Sigmoid colon (tissue), 7 donors: ENCODE data around the gene GUCY2F. TPM values are rescaled to one million over a fixed set of nuclear protein-coding genes. Genes with fewer than 3 reads are reported as not detected.
A peak's percentile ranks its signal among the peaks of the same experiment; 100 is the strongest.

ENCODE experiments used
- DNase-seq: peaks from one replicate; pipeline ENCODE4 v3.0.0-alpha.2; 2019
- H3K27ac ChIP-seq, 4 donors: fragments of 200-600 bp; sonication (generic); one replicate each; pipeline ENCODE4 v1.5.1; 2016 to 2019; ENCODE audit warnings: mild to moderate bottlenecking in 1 of 4
- H3K27me3 ChIP-seq, 3 donors: fragments of 200-600 bp; sonication (generic); one replicate each; pipeline ENCODE4 v1.5.1; 2019; ENCODE audit warnings: mild to moderate bottlenecking in 1 of 3
- H3K36me3 ChIP-seq, 4 donors: fragments of 200-600 bp; sonication (generic); one replicate each; pipeline ENCODE4 v1.5.1; 2016 to 2019
- H3K4me1 ChIP-seq, 4 donors: fragments of 200-600 bp; sonication (generic); one replicate each; pipeline ENCODE4 v1.5.1; 2017 to 2019
- H3K4me3 ChIP-seq, 4 donors: fragments of 200-600 bp; sonication (generic); one replicate each; pipeline ENCODE4 v1.5.1; 2017 to 2019; ENCODE audit warnings: mild to moderate bottlenecking in 2 of 4, moderate library complexity in 1 of 4
- H3K9me3 ChIP-seq, 4 donors: fragments of 200-600 bp in 3 of 4; sonication (generic) in 3 of 4; one replicate each; pipeline versions ENCODE4 v1.5.1 to v1.6.1; 2013 to 2019
- EP300 ChIP-seq, 4 donors: sonication (generic); formaldehyde crosslinking; IDR thresholded peaks; one replicate each; pipeline ENCODE4 v1.6.1; 2017; ENCODE audit warnings: antibody characterized with exemption in 4 of 4
- POLR2A ChIP-seq, 2 donors: fragments of 450-650 bp; IDR thresholded peaks; one replicate each; pipeline ENCODE4 v1.6.1; 2016; ENCODE audit warnings: antibody characterized with exemption in 2 of 2, mild to moderate bottlenecking in 2 of 2, moderate library complexity in 2 of 2
- POLR2AphosphoS5 ChIP-seq, 4 donors: sonication (generic); formaldehyde crosslinking; IDR thresholded peaks; one replicate each; pipeline ENCODE4 v1.6.1; 2017; ENCODE audit warnings: antibody characterized with exemption in 4 of 4
- WGBS, 2 donors: extraction: QIAGEN DNeasy Blood & Tissue Kit; methylation state at CpG; one replicate each; pipeline ENCODE4 v1.1.7; 2013; 5-methylcytosine and 5-hydroxymethylcytosine counted together
- intact Hi-C: fragments of 100-400 bp; cut with DNase I; formaldehyde crosslinking; loops from one replicate; pipeline ENCODE4 v1.15.1; 2023
- polyA plus RNA-seq, 3 donors: library from polyadenylated mRNA; stranded (reverse); fragments of 200-250 nt; gene quantifications; one replicate each; pipeline ENCODE4 v1.2.3, GENCODE V29; 2013
- total RNA-seq, 4 donors: library from RNA; depleted of rRNA; stranded (reverse); fragments of >200 nt; gene quantifications; one replicate each; pipeline ENCODE4 v1.1.0, GENCODE V29; 2016
- TF ChIP-seq, protein P1 (sequence below), 4 experiments: fragments of 450-650 bp in 3 of 4; fragments of 200-600 bp in 1 of 4; IDR thresholded peaks; one replicate each; pipeline ENCODE4 v1.5.1; 2016 to 2019; ENCODE audit warnings: antibody characterized with exemption in 4 of 4, mild to moderate bottlenecking in 3 of 4, moderate library complexity in 2 of 4
- donor health status: healthy with polysubstance abuse.
- donor health status: Bipolar disorder and iron deficiency.
- donor health status: healthy.

Gene GUCY2F
- total and polyA plus RNA-seq, 7 donors = 0.28 TPM; not detected in 6

DNA sequence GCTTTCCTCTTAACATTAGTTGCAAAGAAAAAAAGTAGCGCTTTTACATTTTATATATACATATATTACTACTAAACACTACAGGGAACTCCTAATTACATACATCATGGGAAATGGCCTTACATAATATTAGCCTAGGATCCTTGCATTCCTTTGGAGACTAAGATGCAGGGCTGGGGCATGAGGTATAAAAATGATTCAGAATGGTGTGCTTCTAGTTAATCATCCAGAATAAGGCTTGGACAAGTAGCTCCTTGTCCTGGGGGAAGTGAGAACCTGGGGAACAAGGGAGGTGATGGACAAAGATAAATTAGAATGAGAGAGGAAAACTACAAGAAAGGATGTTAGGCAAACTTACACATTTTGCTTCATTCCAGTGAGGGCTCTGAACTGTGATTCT is 3.0 kb upstream of the GUCY2F start:
- H3K4me3 ChIP-seq = no peak overlapping the region
- H3K4me1 ChIP-seq = no peaks in the 10 kb centered on the region
- no peaks in the 10 kb centered on the region for H3K9me3 ChIP-seq
- intact Hi-C loops = loop anchor here (5.0 to 10.0 kb wide), 3 partner anchors 147 to 400 kb away; no protein-coding TSS in a partner anchor
- H3K27ac ChIP-seq = no peak overlapping the region
- DNase-seq = no peak
- H3K36me3 ChIP-seq = no peaks in the 10 kb centered on the region
- WGBS, 2 donors = 95 to 100% methylated on average over 1 of the region's 1 CpG
- TF ChIP-seq, protein P1, sequence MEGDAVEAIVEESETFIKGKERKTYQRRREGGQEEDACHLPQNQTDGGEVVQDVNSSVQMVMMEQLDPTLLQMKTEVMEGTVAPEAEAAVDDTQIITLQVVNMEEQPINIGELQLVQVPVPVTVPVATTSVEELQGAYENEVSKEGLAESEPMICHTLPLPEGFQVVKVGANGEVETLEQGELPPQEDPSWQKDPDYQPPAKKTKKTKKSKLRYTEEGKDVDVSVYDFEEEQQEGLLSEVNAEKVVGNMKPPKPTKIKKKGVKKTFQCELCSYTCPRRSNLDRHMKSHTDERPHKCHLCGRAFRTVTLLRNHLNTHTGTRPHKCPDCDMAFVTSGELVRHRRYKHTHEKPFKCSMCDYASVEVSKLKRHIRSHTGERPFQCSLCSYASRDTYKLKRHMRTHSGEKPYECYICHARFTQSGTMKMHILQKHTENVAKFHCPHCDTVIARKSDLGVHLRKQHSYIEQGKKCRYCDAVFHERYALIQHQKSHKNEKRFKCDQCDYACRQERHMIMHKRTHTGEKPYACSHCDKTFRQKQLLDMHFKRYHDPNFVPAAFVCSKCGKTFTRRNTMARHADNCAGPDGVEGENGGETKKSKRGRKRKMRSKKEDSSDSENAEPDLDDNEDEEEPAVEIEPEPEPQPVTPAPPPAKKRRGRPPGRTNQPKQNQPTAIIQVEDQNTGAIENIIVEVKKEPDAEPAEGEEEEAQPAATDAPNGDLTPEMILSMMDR (IDR thresholded peaks at IDR 0.05) = no peak
- TF ChIP-seq POLR2AphosphoS5 (IDR thresholded peaks at IDR 0.05) (no peak), POLR2A (IDR thresholded peaks at IDR 0.05) (no peak), EP300 (IDR thresholded peaks at IDR 0.05) (no peak)
- H3K27me3 ChIP-seq = no peaks in the 10 kb centered on the region

DNA sequence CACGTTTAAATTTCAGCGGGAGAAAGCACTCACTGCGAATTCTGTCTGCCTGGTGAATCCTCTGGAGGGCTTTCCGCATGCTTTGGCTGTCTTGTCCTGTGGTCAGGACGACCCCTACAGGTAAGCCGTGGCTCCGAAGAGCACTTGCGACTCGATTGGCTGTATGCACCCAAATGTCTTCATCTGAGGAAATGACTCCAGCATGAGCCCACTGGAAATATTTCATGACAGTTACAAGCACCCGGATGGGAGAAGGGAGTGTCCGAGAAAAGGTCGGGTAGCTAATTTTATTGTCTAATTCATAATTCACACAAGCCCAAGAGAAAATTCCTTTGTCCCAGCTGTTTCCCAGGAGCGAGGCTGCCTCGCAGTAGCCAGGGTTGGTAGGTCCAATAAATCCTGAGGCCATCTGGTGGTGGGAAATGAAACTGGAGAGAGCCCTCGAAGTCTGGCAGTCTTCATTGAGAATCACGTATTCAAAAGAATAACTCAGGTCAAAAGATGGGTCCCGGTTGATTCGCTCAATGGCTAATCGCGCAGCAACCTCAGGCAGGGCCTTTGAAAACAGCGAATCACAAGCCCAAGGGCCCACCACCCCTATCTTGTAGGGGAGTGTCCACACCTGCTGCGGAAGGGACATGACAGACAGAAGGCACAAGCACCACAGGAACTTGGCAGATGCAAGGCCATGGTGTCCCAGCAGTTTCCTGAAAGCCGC is 6.6 kb downstream of the GUCY2F start:
- intact Hi-C loops = no loop called here
- DNase-seq = no peak
- peaks cover 0 to 8% (median 0%) of the 10 kb centered on the region in 4 donors for H3K4me1 ChIP-seq
- H3K27me3 ChIP-seq = no peaks in the 10 kb centered on the region
- H3K27ac ChIP-seq = no peak overlapping the region
- 14 to 16% methylated on average over 23 of the region's 23 CpGs for WGBS, 2 donors
- H3K36me3 ChIP-seq = no peaks in the 10 kb centered on the region
- TF ChIP-seq POLR2A (IDR thresholded peaks at IDR 0.05) (no peak), EP300 (IDR thresholded peaks at IDR 0.05) (no peak)
- TF ChIP-seq, protein P1 (IDR thresholded peaks at IDR 0.05) = peak; percentile 9 to 38 (median 15)
- H3K4me3 ChIP-seq = no peak overlapping the region
- H3K9me3 ChIP-seq = no peaks in the 10 kb centered on the region

DNA sequence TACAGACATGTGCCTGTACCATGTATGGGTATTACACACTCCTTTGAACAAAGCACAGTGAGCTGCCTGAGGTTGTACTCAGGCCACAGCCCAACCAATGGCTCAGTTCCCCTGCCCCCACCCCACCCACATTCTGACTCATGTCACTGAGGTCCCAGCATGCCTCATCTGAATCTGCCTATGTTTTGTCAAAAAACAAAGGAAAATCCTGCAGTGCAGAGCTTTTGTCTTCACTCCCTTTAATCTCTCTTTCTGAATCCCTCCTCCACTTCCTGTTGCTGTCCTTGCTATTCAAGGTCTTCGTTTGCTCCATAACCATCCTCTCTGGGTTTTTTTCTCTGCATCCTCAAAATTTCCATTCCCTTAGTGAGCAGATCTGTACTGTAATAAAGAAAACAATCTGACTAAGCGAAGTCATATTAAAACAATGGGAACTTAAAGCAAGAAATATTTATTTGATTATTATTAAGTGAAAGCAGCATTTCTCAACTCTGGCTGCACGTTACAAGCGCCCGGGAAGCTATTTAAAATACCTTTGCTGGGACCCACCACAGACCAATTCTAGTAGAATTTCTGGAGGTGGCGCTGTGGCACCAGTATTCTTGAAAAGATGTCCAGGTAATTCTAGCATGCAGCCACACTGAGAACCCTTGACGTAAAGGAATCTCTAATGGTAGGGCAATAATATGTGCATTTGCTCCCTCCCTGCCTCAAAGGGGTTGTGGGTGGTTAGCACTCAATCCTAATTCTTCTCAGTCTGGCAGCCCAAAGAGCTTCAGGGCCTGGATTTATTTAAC is 8.7 kb downstream of the GUCY2F start:
- no peaks in the 10 kb centered on the region for H3K27me3 ChIP-seq

DNA sequence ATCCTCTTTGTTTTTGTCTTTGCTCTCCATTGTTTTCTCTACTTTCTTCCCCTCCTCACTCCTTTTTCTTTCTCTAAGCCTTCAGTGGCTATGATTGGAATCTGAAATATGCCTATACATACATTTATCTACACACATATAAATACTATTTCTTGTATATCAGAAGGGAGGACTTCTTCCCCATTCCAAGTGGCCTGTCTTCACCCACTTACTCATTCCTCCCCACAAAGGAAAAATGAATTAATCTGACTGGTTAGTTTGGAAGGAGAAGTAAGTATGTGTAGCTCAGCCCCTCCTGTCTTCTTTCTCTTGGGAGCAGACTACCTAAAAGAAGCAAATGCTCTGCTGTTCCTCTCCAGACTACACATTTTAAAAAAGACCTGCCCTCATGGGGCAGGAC is 17.7 kb downstream of the GUCY2F start:
- no peak overlapping the region for H3K4me3 ChIP-seq
- intact Hi-C loops = no loop called here

More for the DNA sequence above, 8.7 kb downstream of the GUCY2F start:
- Histone ChIP-seq H3K9me3 (no peaks in the 10 kb centered on the region), H3K27ac (no peak overlapping the region), H3K4me1 (peaks cover 0 to 8% (median 0%) of the 10 kb centered on the region in 4 donors), H3K4me3 (no peak overlapping the region), H3K36me3 (no peaks in the 10 kb centered on the region)
- TF ChIP-seq, protein P1 (IDR thresholded peaks at IDR 0.05) = no peak
- no peak for TF ChIP-seq POLR2AphosphoS5 (IDR thresholded peaks at IDR 0.05)
- intact Hi-C loops = no loop called here
- no peak for DNase-seq
- WGBS, 2 donors = 44 to 45% methylated on average over 7 of the region's 7 CpGs

More for the DNA sequence above, 17.7 kb downstream of the GUCY2F start:
- no peaks in the 10 kb centered on the region for H3K36me3 ChIP-seq
- no peak for DNase-seq
- TF ChIP-seq EP300 (IDR thresholded peaks at IDR 0.05) = no peak
- no peak for TF ChIP-seq POLR2AphosphoS5 (IDR thresholded peaks at IDR 0.05)
- TF ChIP-seq, protein P1 (IDR thresholded peaks at IDR 0.05) = no peak
- TF ChIP-seq POLR2A (IDR thresholded peaks at IDR 0.05) = no peak
- H3K9me3 ChIP-seq = no peaks in the 10 kb centered on the region
- H3K27ac ChIP-seq = no peak overlapping the region
- no peaks in the 10 kb centered on the region for H3K27me3 ChIP-seq
- no peaks in the 10 kb centered on the region for H3K4me1 ChIP-seq
